GM23338 (cell line): Measurements from ENCODE around the gene SVOPL.

Source experiments
- CREB1 ChIP-seq: fragments of 250-450 bp; sonication (Bioruptor Pico); IDR thresholded peaks from 2 replicates; pipeline ENCODE4 v1.5.0; 2020; ENCODE audit warnings: low read depth, mild to moderate bottlenecking, moderate library complexity
- CTCF ChIP-seq, 2 experiments: fragments of 200-600 bp in 1 of 2; sonication (generic) in 1 of 2; conservative IDR thresholded peaks; 2 replicates each; pipeline versions ENCODE4 v1.5.1 to v1.6.1; 2016 to 2017; ENCODE audit warnings: antibody characterized with exemption in 2 of 2, low read depth in 2 of 2, mild to moderate bottlenecking in 2 of 2, moderate library complexity in 1 of 2
- EZH2 ChIP-seq: fragments of 200-600 bp; sonication (generic); IDR thresholded peaks from one replicate; pipeline ENCODE4 v1.8.0; 2017; ENCODE audit warnings: antibody characterized with exemption, mild to moderate bottlenecking, low read depth; ENCODE audit not compliant: unreplicated experiment
- POLR2AphosphoS5 ChIP-seq: IDR thresholded peaks from 2 replicates; pipeline ENCODE4 v1.6.1; 2016; ENCODE audit warnings: antibody characterized with exemption, low read depth
- REST ChIP-seq: IDR thresholded peaks from one replicate; pipeline ENCODE4 v1.6.1; 2018; ENCODE audit warnings: antibody characterized with exemption; ENCODE audit not compliant: unreplicated experiment

- no peak for TF ChIP-seq CTCF (conservative IDR thresholded peaks at IDR 0.05; ENCODE audit: low read depth in 2 of 2)
- no peak for TF ChIP-seq POLR2AphosphoS5
- no peak for TF ChIP-seq EZH2
- no peak for TF ChIP-seq REST
- no peak for TF ChIP-seq CREB1
These were observed 136.1 kb downstream of the SVOPL start for GRCh38 chr7:138565071-138565450.
